NCI-H187 (cell line): ENCODE measurements around the gene RCBTB1.
"Not testable (repeated sequence)": the region's sequence is repeated elsewhere in the genome, so short reads cannot be mapped to it uniquely, and the experiment has no call there.

ENCODE experiments used
- DNase-seq, 2 experiments: peaks; one replicate each; lab custom pipeline; 2025; lab: John Stamatoyannopoulos, UW

RCBTB1 gene

GRCh38 chr13:49516467-49516866, 68.9 kb downstream of the RCBTB1 start:
- DNase-seq, result no peak

GRCh38 chr13:49512578-49512977, 72.8 kb downstream of the RCBTB1 start:
- no peak for DNase-seq

- DNase-seq, result no peak
These were observed 81.4 kb downstream of the RCBTB1 start for GRCh38 chr13:49503951-49504350.

GRCh38 chr13:49502954-49503353, 82.4 kb downstream of the RCBTB1 start:
- DNase-seq, result no peak

GRCh38 chr13:49499889-49500660, 85.3 kb downstream of the RCBTB1 start:
- DNase-seq, result no peak

GRCh38 chr13:49498206-49498605, 87.2 kb downstream of the RCBTB1 start:
- no peak for DNase-seq

GRCh38 chr13:49497272-49497671, 88.1 kb downstream of the RCBTB1 start:
- no peak for DNase-seq

GRCh38 chr13:49496837-49497236, 88.5 kb downstream of the RCBTB1 start:
- DNase-seq, result not testable (repeated sequence)

GRCh38 chr13:49495783-49496762, 89.3 kb downstream of the RCBTB1 start, which contains the start of gene PHF11:
Gene PHF11 (plus strand): TSS chr13:49495953. CDS start chr13:49496002, 49 bp downstream.
- DNase-seq, result peak in 1 of 2 experiments; percentile 25

- no peak for DNase-seq
These were observed 90.7 kb downstream of the RCBTB1 start for GRCh38 chr13:49494645-49495044.

GRCh38 chr13:49488563-49488962, 96.8 kb downstream of the RCBTB1 start:
- no peak for DNase-seq
